Brain microvascular endothelial cell (primary cell): ENCODE data around the gene ARFGAP2.

Source experiments
- DNase-seq: peaks from one replicate; pipeline ENCODE4 v3.0.0-alpha.2; 2020
- H3K27ac ChIP-seq: fragments of 250-450 bp; sonication (Bioruptor Pico); 2 replicates; pipeline ENCODE4 v1.5.1; 2020; ENCODE audit warnings: mild to moderate bottlenecking, moderate library complexity
- H3K27me3 ChIP-seq: fragments of 250-450 bp; sonication (Bioruptor Pico); replicated peaks from 2 replicates; pipeline ENCODE4 v1.5.1; 2020; ENCODE audit warnings: mild to moderate bottlenecking
- H3K36me3 ChIP-seq: fragments of 250-450 bp; sonication (Bioruptor Pico); replicated peaks from 2 replicates; pipeline ENCODE4 v1.5.1; 2020; ENCODE audit warnings: mild to moderate bottlenecking
- H3K4me3 ChIP-seq: 2 replicates; pipeline ENCODE4 v1.5.1; 2011; ENCODE audit warnings: low read depth, mild to moderate bottlenecking, control low read depth, low read length, moderate library complexity
- CTCF ChIP-seq: IDR thresholded peaks from 2 replicates; pipeline ENCODE4 v1.5.1; 2011; ENCODE audit warnings: low read depth, mild to moderate bottlenecking, moderate library complexity, low read length, control low read depth, inconsistent platforms; ENCODE audit errors: missing control alignments
- in situ Hi-C: cut with HindIII; loops from 2 replicates; pipeline ENCODE4 v1.10.0; 2017; ENCODE audit warnings: low sequenced_read_pairs, low pct_ligation_motif_present

Gene ARFGAP2

GRCh38 chr11:47149782-47150181, 26.9 kb downstream of the ARFGAP2 start:
- no peak for DNase-seq
- in situ Hi-C loops = loop anchor here (25.0 kb wide), 1 partner anchor 237 kb away; the partner anchor contains the start of gene LRP4
- no peak for TF ChIP-seq CTCF
- Histone ChIP-seq H3K27me3 (no peaks in the 10 kb centered on the region), H3K36me3 (no peaks in the 10 kb centered on the region), H3K27ac (no peak overlapping the region), H3K4me3 (no peak overlapping the region)

- no peak for TF ChIP-seq CTCF
- in situ Hi-C loops = loop anchor here (25.0 kb wide), 1 partner anchor 237 kb away; the partner anchor contains the start of gene LRP4
- Histone ChIP-seq H3K4me3 (no peak overlapping the region), H3K27ac (no peak overlapping the region), H3K27me3 (no peaks in the 10 kb centered on the region), H3K36me3 (no peaks in the 10 kb centered on the region)
- no peak for DNase-seq
Observed at GRCh38 chr11:47148903-47149531, 27.7 kb downstream of the ARFGAP2 start.

- H3K27ac ChIP-seq = no peak overlapping the region
- H3K36me3 ChIP-seq = no peaks in the 10 kb centered on the region
- H3K27me3 ChIP-seq = no peaks in the 10 kb centered on the region
- in situ Hi-C loops = loop anchor here (25.0 kb wide), 1 partner anchor 236 kb away; the partner anchor contains the start of gene LRP4
- no peak for TF ChIP-seq CTCF
- H3K4me3 ChIP-seq = no peak overlapping the region
- no peak for DNase-seq
Observed at GRCh38 chr11:47148270-47148669, 28.4 kb downstream of the ARFGAP2 start.

- Histone ChIP-seq H3K36me3 (no peaks in the 10 kb centered on the region), H3K4me3 (no peak overlapping the region), H3K27me3 (no peaks in the 10 kb centered on the region), H3K27ac (no peak overlapping the region)
- DNase-seq = no peak
- in situ Hi-C loops = loop anchor here (25.0 kb wide), 1 partner anchor 235 kb away; the partner anchor contains the start of gene LRP4
- no peak for TF ChIP-seq CTCF
Observed at GRCh38 chr11:47147681-47148080, 29.0 kb downstream of the ARFGAP2 start.

GRCh38 chr11:47147250-47147649, 29.4 kb downstream of the ARFGAP2 start:
- no peak for TF ChIP-seq CTCF
- H3K36me3 ChIP-seq = no peaks in the 10 kb centered on the region
- no peaks in the 10 kb centered on the region for H3K27me3 ChIP-seq
- H3K27ac ChIP-seq = no peak overlapping the region
- DNase-seq = no peak
- H3K4me3 ChIP-seq = no peak overlapping the region
- in situ Hi-C loops = loop anchor here (25.0 kb wide), 1 partner anchor 235 kb away; the partner anchor contains the start of gene LRP4
